Stimulated activated CD8-positive, alpha-beta memory T cell treated with anti-CD3 and anti-CD28 coated beads, Interleukin-2, amount 100 ng/mL, for 1 hour (primary cell): ENCODE data around the gene KSR2.

ENCODE experiments used
- DNase-seq, 2 donors: peaks; one replicate each; pipeline ENCODE4 v3.0.0-alpha.2; 2020; ENCODE audit warnings: low read depth in 2 of 2

Gene KSR2

GRCh38 chr12:117580718-117581062 is 388.1 kb downstream of the KSR2 start:
- no peak for DNase-seq

DNA sequence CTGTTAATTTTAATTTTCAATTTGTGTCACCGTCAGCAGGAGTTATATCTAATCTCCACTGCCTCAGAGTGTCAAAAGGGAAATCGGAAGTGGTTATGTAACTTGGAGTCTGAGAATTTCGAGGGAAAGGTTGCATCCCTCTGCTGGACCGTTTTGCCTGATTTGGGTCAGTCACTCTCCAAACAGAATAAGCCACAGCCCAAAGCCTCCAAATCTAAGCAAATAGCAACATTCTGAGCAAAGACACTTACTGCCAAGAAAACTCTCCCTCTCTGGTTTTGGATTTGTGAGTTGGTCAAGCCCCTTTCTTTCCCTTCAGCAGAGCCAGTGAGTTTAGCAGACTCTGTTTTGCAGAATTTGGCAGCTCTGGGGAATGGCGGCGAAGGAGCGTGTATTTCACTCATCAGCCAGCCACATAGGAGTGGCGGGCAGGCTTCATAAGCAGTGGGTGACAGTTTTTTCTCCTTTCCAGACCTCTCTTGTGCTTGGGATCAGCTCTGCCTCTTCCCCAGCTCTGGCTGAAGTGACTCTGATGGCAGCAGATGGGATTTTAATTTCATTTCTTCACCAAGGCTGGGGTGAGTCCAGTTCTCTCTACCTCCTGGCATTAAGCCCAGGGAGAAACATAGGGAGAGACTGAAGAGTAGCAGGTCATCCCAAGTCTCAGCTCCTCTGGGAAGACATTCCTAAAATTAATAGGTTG is 388.6 kb downstream of the KSR2 start:
- no peak for DNase-seq

GRCh38 chr12:117577122-117577657 is 391.6 kb downstream of the KSR2 start:
- no peak for DNase-seq

GRCh38 chr12:117576053-117576452 is 392.7 kb downstream of the KSR2 start:
- DNase-seq, result no peak

DNA sequence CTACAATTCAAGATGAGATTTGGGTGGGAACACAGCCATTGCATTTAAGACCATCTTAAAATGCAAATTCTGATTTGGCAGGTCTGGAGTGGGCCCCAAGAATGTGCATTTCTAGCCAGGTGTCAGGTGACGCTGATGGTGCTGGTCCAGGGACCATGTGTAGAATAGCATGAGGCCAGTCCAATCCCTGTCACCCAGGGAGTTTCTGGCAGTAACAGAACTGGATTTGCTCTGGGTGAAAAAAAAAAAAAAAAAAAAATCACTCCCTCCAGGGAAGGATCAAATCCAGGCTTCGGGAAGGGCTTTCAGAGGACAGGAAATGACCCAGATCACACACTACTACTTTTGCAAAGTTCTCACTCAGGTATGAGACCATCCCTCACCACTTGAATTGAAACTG is 394.1 kb downstream of the KSR2 start:
- DNase-seq, result no peak

- DNase-seq, result no peak
Measured at GRCh38 chr12:117572755-117573154, 396.0 kb downstream of the KSR2 start.

GRCh38 chr12:117571321-117571720 is 397.5 kb downstream of the KSR2 start:
- no peak for DNase-seq

GRCh38 chr12:117570608-117571007 is 398.2 kb downstream of the KSR2 start:
- no peak for DNase-seq

- no peak for DNase-seq
Measured at GRCh38 chr12:117567644-117568216, 401.1 kb downstream of the KSR2 start.

DNA sequence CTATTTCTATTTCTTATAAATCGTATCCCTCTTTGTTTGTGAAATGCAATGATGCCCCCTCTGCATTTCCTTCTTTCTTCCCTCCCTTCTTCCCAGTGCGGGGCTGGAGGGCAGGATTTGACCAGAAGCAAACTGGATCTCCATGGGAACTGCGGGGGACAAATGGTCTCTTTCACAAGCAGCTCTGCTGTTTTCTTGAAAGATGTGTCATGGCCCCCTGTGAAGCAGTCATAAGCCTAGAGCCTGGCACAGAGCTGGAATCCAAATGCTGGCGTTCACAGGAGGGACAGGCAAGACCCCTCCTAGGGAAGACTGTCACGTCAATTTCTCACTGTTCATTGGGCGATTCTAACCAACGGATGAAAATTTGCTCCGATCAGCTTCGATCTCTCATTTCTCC is 403.9 kb downstream of the KSR2 start:
- no peak for DNase-seq

GRCh38 chr12:117563706-117564105 is 405.1 kb downstream of the KSR2 start:
- no peak for DNase-seq

GRCh38 chr12:117563007-117563406 is 405.8 kb downstream of the KSR2 start:
- no peak for DNase-seq

DNA sequence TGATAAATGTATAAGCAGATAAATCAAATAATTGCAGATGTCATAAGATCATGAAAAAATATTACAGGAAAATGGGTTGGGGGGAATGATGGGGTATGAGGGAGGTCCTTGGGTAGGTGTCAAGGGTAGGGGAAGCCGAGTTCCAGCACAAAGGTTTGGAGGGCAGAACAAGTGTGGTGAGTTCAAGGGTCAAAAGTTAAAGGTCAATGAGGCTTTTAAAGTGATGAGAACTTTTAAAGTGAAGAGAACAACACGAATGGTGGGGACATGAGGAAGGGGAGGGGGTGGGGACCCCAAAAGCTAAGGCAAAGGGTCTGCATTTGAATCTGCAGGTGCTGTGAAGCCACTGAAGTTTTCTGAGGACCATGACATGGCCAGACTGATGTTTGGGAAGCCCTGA is 406.8 kb downstream of the KSR2 start:
- DNase-seq, result no peak

DNA sequence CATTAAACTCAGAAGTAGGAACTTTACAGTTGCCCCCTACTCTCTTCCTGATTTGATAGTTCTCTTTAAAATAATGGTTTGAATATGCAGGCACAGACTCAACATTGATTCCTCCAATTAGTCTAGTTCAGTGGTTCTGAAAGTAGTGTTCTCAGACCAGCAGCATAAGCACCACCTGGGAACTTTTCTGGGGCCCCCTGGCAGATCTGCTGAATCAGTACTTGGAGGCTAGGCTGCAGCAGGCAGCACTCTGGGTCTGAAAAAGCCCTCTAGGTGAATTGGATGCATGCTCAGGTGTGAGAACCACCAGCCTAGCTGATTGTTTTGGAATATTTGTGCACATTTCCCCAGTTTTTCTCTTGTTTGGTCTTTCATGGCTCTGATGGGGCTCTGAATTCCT is 408.8 kb downstream of the KSR2 start:
- DNase-seq, result no peak

- DNase-seq, result no peak
Measured at GRCh38 chr12:117555889-117556288, 412.9 kb downstream of the KSR2 start.

DNA sequence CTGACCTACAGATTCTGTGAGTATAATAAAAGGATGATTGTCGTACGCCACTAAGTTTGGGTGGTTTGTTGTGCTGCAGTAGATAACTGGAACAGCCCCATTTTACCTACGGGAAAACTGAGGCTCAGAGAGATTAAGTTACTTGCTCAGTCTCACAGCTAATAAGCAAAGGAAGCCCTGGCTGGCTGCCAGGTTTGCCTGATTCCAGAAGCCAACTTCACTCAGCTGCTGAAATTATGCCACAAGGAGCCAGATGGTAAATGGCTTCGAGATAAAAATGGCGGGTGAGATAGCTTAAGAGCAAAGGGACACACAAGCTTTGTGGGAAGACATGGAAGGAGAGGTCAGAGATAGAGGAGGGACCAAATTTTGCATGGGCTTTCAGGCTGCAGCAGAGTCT is 415.8 kb downstream of the KSR2 start:
- no peak for DNase-seq

- DNase-seq, result no peak
Measured at GRCh38 chr12:117551665-117552064, 417.1 kb downstream of the KSR2 start.

GRCh38 chr12:117547209-117547608 is 421.6 kb downstream of the KSR2 start:
- no peak for DNase-seq

DNA sequence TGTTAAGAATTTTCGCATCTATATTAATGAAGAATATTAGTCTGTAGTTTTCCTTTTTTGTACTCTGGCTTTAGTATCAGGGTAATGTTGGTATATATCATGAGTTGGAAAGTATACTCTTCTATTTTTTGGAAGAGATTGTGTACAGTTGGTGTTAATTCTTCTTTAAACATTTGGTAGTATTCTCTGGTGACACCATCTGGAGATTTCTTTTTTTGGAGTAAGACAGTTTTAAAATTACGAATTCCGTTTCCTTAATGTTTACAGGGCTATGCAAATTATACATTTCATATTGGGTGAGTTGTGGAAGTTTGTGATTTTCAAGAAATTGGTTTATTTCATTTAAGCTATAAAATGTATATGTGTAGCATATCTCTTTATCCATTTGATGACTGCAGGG is 423.6 kb downstream of the KSR2 start:
- DNase-seq, result no peak

GRCh38 chr12:117540011-117540410 is 428.8 kb downstream of the KSR2 start:
- DNase-seq, result no peak

- DNase-seq, result no peak
Measured at GRCh38 chr12:117538926-117539325, 429.9 kb downstream of the KSR2 start.

- no peak for DNase-seq
Measured at GRCh38 chr12:117538032-117538690, 430.6 kb downstream of the KSR2 start.

DNA sequence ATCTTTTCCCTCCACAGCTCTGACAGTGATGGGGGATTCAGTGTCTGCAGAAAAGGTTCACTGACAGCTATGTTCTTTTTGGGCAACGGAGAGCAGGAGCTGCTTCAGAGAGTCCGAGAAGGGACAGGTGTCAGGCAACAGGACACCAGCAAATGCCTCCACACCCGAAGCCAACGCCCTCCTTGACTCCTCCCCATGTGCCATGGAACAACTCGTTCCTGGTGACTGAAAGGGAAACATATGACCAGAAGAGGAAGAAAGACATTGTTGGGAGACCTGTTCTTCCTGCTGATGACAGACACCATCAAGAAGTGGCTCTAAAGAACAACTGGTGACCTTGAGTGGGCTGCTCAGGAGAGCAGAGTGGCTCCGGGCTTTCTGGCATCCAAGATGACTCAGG is 435.1 kb downstream of the KSR2 start:
- no peak for DNase-seq
